SK-N-SH (cell line): ENCODE measurements around the gene LRMDA. TPM values are rescaled to one million over a fixed set of nuclear protein-coding genes. Genes with fewer than 3 reads are reported as not detected.

Experiments used
- CTCF ChIA-PET: fragments of 300-600, 350-600 bp; formaldehyde crosslinking; extraction: SDS; loops from one replicate; lab custom pipeline; 2021; lab: Yijun Ruan, JAX
- POLR2A ChIA-PET: fragments of 350-600 bp; sonication (Branson Sonifier 250); formaldehyde crosslinking; extraction: SDS; loops from one replicate; lab custom pipeline; 2020; ENCODE audit warnings: antibody characterized with exemption, inconsistent platforms; lab: Yijun Ruan, JAX
- DNase-seq: peaks from one replicate; pipeline ENCODE4 v3.0.0; 2012
- H2AFZ ChIP-seq: fragments of 200-600 bp; sonication (generic); 2 replicates; pipeline ENCODE4 v1.8.1; 2016; ENCODE audit warnings: antibody characterized with exemption, mild to moderate bottlenecking, low read depth
- H3F3A ChIP-seq: fragments of 200-600 bp; sonication (generic); replicated peaks from 2 replicates; pipeline ENCODE3; 2016; ENCODE audit warnings: antibody characterized with exemption, mild to moderate bottlenecking; ENCODE audit not compliant: insufficient read depth
- H3K27ac ChIP-seq, 2 experiments: fragments of 200-500 bp in 1 of 2; fragments of 200-600 bp in 1 of 2; sonication (Bioruptor generic) in 1 of 2; sonication (generic), shearing (Covaris generic) in 1 of 2; 2 replicates each; pipeline versions ENCODE4 v1.5.1 to v1.6.1; 2014 to 2016; ENCODE audit warnings: low read depth in 2 of 2, inconsistent platforms in 1 of 2, low read length in 1 of 2, mild to moderate bottlenecking in 1 of 2, mixed read lengths in 1 of 2
- H3K27me3 ChIP-seq: fragments of 200-600 bp; sonication (generic), shearing (Covaris generic); 2 replicates; pipeline ENCODE4 v1.6.1; 2016; ENCODE audit warnings: mixed run types; ENCODE audit not compliant: insufficient read depth
- H3K36me3 ChIP-seq, 2 experiments: fragments of 200-500 bp in 1 of 2; fragments of 200-600 bp in 1 of 2; sonication (Bioruptor generic) in 1 of 2; sonication (generic) in 1 of 2; replicated peaks in 1 of 2; 2 replicates each; pipeline versions ENCODE3 to v1.5.1; 2014 to 2016; ENCODE audit warnings: low read length in 1 of 2, mild to moderate bottlenecking in 1 of 2; ENCODE audit not compliant: insufficient read depth in 2 of 2, control insufficient read depth in 1 of 2
- H3K4me1 ChIP-seq, 2 experiments: fragments of 200-500 bp in 1 of 2; fragments of 200-600 bp in 1 of 2; sonication (Bioruptor generic) in 1 of 2; sonication (generic), shearing (Covaris generic) in 1 of 2; 2 replicates each; pipeline versions ENCODE4 v1.5.1 to v1.6.1; 2014 to 2016; ENCODE audit warnings: low read depth in 1 of 2, low read length in 1 of 2, mixed run types in 1 of 2; ENCODE audit not compliant: insufficient read depth in 2 of 2, control insufficient read depth in 1 of 2
- H3K4me2 ChIP-seq: fragments of 200-600 bp; sonication (generic), shearing (Covaris generic); 2 replicates; pipeline ENCODE4 v1.6.1; 2017; ENCODE audit warnings: mixed run types
- H3K4me3 ChIP-seq, 2 experiments: fragments of 200-500 bp in 1 of 2; fragments of 200-600 bp in 1 of 2; sonication (Bioruptor generic) in 1 of 2; sonication (generic), shearing (Covaris generic) in 1 of 2; 2 replicates each; pipeline versions ENCODE4 v1.5.1 to v1.8.1; 2014 to 2016; ENCODE audit warnings: low read depth in 2 of 2, inconsistent platforms in 1 of 2, low read length in 1 of 2, mild to moderate bottlenecking in 1 of 2, mixed read lengths in 1 of 2, moderate library complexity in 1 of 2
- H3K79me2 ChIP-seq: fragments of 200-600 bp; sonication (generic); 2 replicates; pipeline ENCODE4 v1.8.1; 2017; ENCODE audit warnings: mild to moderate bottlenecking; ENCODE audit not compliant: insufficient read depth
- H3K9ac ChIP-seq: fragments of 200-600 bp; sonication (generic); 2 replicates; pipeline ENCODE4 v1.6.1; 2017; ENCODE audit warnings: mixed run types
- H3K9me2 ChIP-seq: fragments of 200-600 bp; sonication (generic); 2 replicates; pipeline ENCODE4 v1.6.1; 2017; ENCODE audit warnings: mixed run types
- H3K9me3 ChIP-seq: fragments of 200-600 bp; sonication (generic); 2 replicates; pipeline ENCODE4 v1.6.1; 2017; ENCODE audit warnings: mixed run types, mild to moderate bottlenecking, moderate library complexity
- H4K20me1 ChIP-seq: fragments of 200-600 bp; sonication (generic); 2 replicates; pipeline ENCODE4 v1.6.1; 2017; ENCODE audit warnings: mild to moderate bottlenecking, mixed run types; ENCODE audit not compliant: insufficient read depth
- CHD2 ChIP-seq: fragments of 150-350 bp; IDR thresholded peaks from 2 replicates; pipeline ENCODE4 v1.6.1; 2018; ENCODE audit warnings: low read length; ENCODE audit not compliant: partially characterized antibody
- FOSL2 ChIP-seq: IDR thresholded peaks from 2 replicates; pipeline ENCODE4 v1.4.0; 2012; ENCODE audit warnings: low read depth, mild to moderate bottlenecking, moderate library complexity, borderline replicate concordance
- GATA2 ChIP-seq: sonication (generic); formaldehyde crosslinking; IDR thresholded peaks from 2 replicates; pipeline ENCODE4 v1.5.0; 2020; ENCODE audit warnings: mild to moderate bottlenecking, missing genetic modification reagents
- MXI1 ChIP-seq: IDR thresholded peaks from 2 replicates; pipeline ENCODE4 v1.6.1; 2012; ENCODE audit warnings: mild to moderate bottlenecking, low read depth, low read length, improper control_type of control experiment
- POLR2AphosphoS5 ChIP-seq: IDR thresholded peaks from 2 replicates; pipeline ENCODE4 v1.6.1; 2012; ENCODE audit warnings: low read depth, low read length
- RCOR1 ChIP-seq: fragments of 150-350 bp; IDR thresholded peaks from 2 replicates; pipeline ENCODE4 v1.6.1; 2017; ENCODE audit warnings: antibody characterized with exemption, low read length
- TAF1 ChIP-seq: IDR thresholded peaks from 2 replicates; pipeline ENCODE4 v1.6.1; 2012; ENCODE audit warnings: low read depth, mild to moderate bottlenecking, low read length, moderate library complexity, borderline replicate concordance
- WGBS: methylation state at CpG from one replicate; pipeline ENCODE4 v1.1.6; 2017; ENCODE audit warnings: low lambda C conversion rate; 5-methylcytosine and 5-hydroxymethylcytosine counted together
- polyA plus RNA-seq, 3 experiments: library from polyadenylated mRNA; depleted of rRNA; stranded (reverse); fragments of >200 nt; gene quantifications; 2 replicates each; pipeline ENCODE4 v1.2.3, GENCODE V29; 2012
- TF ChIP-seq, protein P1 (sequence below): IDR thresholded peaks from 2 replicates; pipeline ENCODE4 v1.6.1; 2012; ENCODE audit warnings: mild to moderate bottlenecking, low read depth, low read length, moderate library complexity

LRMDA gene
- polyA plus RNA-seq, 1 of the 3 experiments (the other 2 are of a cell fraction), result 0.95 TPM

DNA sequence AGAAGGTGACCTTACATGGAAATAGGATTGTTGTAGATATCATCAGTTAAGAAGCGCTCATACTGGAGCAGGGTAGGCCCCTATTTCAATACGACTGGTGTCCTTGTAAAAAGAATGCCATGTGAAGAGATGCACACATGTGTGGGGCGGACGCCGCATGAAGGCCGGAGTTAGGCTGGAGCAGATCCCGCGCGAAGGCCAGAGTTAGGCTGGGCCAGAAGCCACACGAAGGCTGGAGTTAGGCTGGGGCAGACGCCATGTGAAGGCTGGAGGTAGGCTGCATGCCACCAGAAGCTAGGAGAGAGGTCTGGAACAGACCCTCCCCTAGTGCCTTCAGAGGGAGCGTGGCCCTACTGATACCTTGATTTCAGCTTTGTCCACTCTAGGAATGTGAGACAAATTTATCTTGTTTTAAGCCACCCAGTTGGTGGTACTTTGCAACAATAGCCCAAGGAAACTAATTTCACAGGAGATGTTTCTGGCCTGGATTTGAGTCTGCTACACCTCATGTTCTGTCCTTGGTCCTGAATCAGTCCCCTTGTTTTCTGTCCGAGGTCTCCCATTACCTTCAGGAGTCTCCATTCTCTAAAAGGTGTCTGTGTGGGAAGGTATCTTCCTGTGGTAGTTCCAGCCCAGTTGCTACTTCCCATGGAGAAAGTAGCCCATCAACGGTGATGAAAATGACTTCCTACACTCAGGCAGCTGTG is 585.8 kb downstream of the LRMDA start:
- WGBS, result 76% methylated on average over 13 of the region's 14 CpGs
- no peak overlapping the region for H2AFZ ChIP-seq
- POLR2A ChIA-PET, result no interaction called here
- H3K9me3 ChIP-seq, result no peaks in the 10 kb centered on the region
- H3K9me2 ChIP-seq, result no peaks in the 10 kb centered on the region
- H3K79me2 ChIP-seq, result no peaks in the 10 kb centered on the region
- no peaks in the 10 kb centered on the region for H3F3A ChIP-seq
- peaks cover 0 to 9% of the 10 kb centered on the region in 2 experiments; a peak in 2 of 4 replicates for H3K4me1 ChIP-seq
- no peak overlapping the region for H3K27ac ChIP-seq
- H3K9ac ChIP-seq, result no peak overlapping the region
- TF ChIP-seq MXI1, result no peak
- TF ChIP-seq, protein P1, sequence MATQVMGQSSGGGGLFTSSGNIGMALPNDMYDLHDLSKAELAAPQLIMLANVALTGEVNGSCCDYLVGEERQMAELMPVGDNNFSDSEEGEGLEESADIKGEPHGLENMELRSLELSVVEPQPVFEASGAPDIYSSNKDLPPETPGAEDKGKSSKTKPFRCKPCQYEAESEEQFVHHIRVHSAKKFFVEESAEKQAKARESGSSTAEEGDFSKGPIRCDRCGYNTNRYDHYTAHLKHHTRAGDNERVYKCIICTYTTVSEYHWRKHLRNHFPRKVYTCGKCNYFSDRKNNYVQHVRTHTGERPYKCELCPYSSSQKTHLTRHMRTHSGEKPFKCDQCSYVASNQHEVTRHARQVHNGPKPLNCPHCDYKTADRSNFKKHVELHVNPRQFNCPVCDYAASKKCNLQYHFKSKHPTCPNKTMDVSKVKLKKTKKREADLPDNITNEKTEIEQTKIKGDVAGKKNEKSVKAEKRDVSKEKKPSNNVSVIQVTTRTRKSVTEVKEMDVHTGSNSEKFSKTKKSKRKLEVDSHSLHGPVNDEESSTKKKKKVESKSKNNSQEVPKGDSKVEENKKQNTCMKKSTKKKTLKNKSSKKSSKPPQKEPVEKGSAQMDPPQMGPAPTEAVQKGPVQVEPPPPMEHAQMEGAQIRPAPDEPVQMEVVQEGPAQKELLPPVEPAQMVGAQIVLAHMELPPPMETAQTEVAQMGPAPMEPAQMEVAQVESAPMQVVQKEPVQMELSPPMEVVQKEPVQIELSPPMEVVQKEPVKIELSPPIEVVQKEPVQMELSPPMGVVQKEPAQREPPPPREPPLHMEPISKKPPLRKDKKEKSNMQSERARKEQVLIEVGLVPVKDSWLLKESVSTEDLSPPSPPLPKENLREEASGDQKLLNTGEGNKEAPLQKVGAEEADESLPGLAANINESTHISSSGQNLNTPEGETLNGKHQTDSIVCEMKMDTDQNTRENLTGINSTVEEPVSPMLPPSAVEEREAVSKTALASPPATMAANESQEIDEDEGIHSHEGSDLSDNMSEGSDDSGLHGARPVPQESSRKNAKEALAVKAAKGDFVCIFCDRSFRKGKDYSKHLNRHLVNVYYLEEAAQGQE, result peak; percentile 93
- no peaks in the 10 kb centered on the region for H4K20me1 ChIP-seq
- H3K4me3 ChIP-seq, result no peak overlapping the region
- no peak overlapping the region for H3K4me2 ChIP-seq
- no peaks in the 10 kb centered on the region for H3K27me3 ChIP-seq
- CTCF ChIA-PET, result no interaction called here
- DNase-seq, result no peak
- no peaks in the 10 kb centered on the region for H3K36me3 ChIP-seq

DNA sequence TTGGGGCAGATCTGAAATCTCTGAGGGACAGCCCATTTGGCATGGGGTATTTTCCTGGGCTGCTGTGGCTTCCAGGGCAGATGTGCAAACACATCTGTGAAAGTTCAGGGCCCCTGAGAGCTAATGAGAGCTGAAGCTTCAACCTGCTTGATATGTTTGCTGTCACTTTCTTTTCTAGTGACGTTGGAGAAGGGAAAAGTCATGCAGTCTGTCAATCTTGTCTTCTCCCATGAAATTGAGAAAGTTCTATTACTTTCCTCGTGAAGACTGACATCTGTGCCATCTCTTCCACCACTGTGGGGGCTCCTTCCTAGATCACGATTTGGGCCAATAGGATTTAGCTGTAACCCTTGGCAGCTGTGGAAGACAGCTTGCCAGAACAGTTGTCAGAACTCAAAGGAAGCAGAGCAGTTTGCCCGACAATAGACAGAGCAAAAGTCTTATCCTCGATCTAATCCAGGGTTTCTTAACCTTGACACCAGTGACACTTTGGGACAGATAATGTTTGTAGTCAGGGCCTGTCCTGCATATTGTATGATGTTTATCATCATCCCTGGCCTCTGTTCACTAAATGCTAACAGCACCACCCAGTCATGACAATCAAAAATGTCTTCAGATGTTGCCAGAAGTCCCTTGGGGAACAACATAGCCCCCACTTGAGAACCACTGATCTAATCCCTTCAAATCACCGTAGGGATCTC is 586.5 kb downstream of the LRMDA start:
- CTCF ChIA-PET, result interaction anchor here (1.6 to 1.7 kb wide), 2 partner anchors 15 to 18 kb away, joined by 3 to 4 read pairs; no protein-coding TSS in a partner anchor
- no peaks in the 10 kb centered on the region for H4K20me1 ChIP-seq
- H3K4me2 ChIP-seq, result no peak overlapping the region
- no peak overlapping the region for H3K9ac ChIP-seq
- H3K36me3 ChIP-seq, result no peaks in the 10 kb centered on the region
- no peak overlapping the region for H3K27ac ChIP-seq
- H3K79me2 ChIP-seq, result no peaks in the 10 kb centered on the region
- TF ChIP-seq TAF1 (no peak), GATA2 (CRISPR knock-in tag) (peak; percentile 72; the same call in 1 of the 2 replicates), POLR2AphosphoS5 (no peak), CHD2 (peak; percentile 28), RCOR1 (0 out of 2 replicates have a peak, but pooled peaks have one; percentile 52), FOSL2 (no peak)
- no peaks in the 10 kb centered on the region for H3K27me3 ChIP-seq
- POLR2A ChIA-PET, result no interaction called here
- peaks cover 0 to 12% of the 10 kb centered on the region in 2 experiments; a peak in 2 of 4 replicates for H3K4me1 ChIP-seq
- no peak overlapping the region for H2AFZ ChIP-seq
- 33% methylated on average over 6 of the region's 6 CpGs for WGBS
- no peaks in the 10 kb centered on the region for H3K9me2 ChIP-seq
- H3F3A ChIP-seq, result no peaks in the 10 kb centered on the region
- DNase-seq, result no peak
- no peaks in the 10 kb centered on the region for H3K9me3 ChIP-seq
- H3K4me3 ChIP-seq, result no peak overlapping the region
